ENCODE data around the gene NFKB1.

DNA sequence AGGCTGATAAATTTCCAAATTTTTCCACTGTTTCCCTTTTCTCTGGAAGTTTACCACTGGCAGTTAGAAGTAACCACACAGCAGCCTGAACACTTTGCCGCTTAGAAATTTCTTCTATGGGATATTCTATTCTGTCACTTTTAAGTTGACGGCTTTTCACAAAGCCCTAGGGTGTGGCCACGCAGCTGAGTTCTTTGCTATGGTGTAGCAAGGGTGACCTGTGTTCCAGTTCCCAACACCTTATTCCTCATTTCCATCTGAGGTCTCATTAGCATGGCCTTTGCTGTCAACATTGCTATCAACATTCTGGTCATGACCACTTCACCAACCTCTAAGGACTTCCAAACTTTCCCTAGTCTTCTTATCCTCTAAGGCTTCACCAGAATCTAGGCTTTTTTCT, 45.4 kb upstream of the NFKB1 start:
- TF ChIP-seq, protein P1, sequence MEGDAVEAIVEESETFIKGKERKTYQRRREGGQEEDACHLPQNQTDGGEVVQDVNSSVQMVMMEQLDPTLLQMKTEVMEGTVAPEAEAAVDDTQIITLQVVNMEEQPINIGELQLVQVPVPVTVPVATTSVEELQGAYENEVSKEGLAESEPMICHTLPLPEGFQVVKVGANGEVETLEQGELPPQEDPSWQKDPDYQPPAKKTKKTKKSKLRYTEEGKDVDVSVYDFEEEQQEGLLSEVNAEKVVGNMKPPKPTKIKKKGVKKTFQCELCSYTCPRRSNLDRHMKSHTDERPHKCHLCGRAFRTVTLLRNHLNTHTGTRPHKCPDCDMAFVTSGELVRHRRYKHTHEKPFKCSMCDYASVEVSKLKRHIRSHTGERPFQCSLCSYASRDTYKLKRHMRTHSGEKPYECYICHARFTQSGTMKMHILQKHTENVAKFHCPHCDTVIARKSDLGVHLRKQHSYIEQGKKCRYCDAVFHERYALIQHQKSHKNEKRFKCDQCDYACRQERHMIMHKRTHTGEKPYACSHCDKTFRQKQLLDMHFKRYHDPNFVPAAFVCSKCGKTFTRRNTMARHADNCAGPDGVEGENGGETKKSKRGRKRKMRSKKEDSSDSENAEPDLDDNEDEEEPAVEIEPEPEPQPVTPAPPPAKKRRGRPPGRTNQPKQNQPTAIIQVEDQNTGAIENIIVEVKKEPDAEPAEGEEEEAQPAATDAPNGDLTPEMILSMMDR (conservative IDR thresholded peaks at IDR 0.05 in 1 of 2, IDR thresholded peaks at IDR 0.05 in 1 of 2; ENCODE audit: low read depth in 1 of 2, low read length in 2 of 2) = no peak
- no peak for TF ChIP-seq EZH2 (IDR thresholded peaks at IDR 0.05; ENCODE audit: low read length, missing control alignments)
